Measurements from ENCODE around the gene METTL22. TPM values are rescaled to one million over a fixed set of nuclear protein-coding genes. Genes with fewer than 3 reads are reported as not detected.

The METTL22 gene
- total RNA-seq, 1 donor from 2014 or later, result 42.3 TPM

GRCh38 chr16:8595783-8596182, 25.7 kb upstream of the METTL22 start:
- Mint-ChIP-seq H3K36me3 (no peaks in the 10 kb centered on the region), H3K4me3 (no peak overlapping the region), H3K9me3 (peaks cover 5% of the 10 kb centered on the region), H3K27ac (no peak overlapping the region), H3K4me1 (ENCODE audit: unreplicated experiment) (no peaks in the 10 kb centered on the region), H3K27me3 (peaks cover 26% of the 10 kb centered on the region)
- no peak for DNase-seq (ENCODE audit: extremely low spot score, unreplicated experiment)
- TF ChIP-seq CTCF (conservative IDR thresholded peaks at IDR 0.05), result no peak

DNA sequence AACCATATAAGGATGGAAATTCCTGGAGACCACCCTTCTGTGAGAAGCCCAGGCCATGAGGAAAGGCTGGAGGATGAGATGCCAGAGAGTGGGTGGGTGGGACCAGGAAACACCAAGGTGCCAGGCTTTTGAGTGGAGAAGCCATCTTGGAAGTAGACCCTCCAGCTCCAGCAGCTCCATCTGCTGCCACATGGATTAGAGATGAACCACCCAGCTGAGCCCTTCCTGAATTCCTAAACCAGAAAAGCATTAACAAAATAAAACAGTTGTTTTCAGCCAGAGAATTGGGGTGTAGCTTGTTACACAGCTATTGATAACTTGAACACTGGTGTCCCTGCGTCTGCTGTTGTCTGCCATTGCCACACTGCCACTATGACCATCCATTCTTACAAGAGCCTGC, 24.9 kb upstream of the METTL22 start:
- H3K4me1 Mint-ChIP-seq (ENCODE audit: unreplicated experiment), result no peaks in the 10 kb centered on the region
- no peak for TF ChIP-seq CTCF (conservative IDR thresholded peaks at IDR 0.05)
- H3K4me3 Mint-ChIP-seq, result no peak overlapping the region
- no peak overlapping the region for H3K27ac Mint-ChIP-seq
- DNase-seq (ENCODE audit: extremely low spot score, unreplicated experiment), result no peak
- H3K27me3 Mint-ChIP-seq, result peaks cover 32% of the 10 kb centered on the region
- H3K36me3 Mint-ChIP-seq, result no peaks in the 10 kb centered on the region
- peaks cover 5% of the 10 kb centered on the region for H3K9me3 Mint-ChIP-seq

DNA sequence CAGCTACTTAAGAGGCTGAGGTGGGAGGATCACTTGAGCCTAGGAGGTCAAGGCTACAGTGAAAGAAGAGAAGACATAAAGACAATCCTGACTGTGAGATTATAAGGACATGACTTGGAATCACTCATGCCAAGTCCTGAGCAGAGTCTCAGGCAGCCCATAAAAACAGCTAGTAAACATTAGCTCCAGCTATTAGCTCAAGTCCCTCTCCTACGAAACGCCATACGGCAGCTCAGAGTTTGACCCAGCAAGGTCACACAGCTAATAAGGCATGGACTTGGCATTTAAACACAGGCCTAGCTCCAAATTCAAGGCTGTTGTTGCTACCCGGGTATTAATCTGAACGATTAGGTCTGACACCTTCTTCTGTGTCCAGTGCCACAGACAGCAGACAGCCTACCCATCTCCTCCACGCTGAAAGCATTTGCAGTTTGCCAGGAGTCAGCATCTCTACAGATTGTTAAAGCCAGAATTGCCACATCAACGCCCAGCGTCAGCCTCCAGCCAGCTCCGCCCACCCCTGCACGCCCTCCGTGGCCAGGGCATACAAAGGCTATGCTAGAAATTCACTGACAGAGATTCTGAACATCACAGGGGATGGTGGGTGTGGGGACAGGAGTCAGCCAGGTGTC, 21.2 kb upstream of the METTL22 start:
- Mint-ChIP-seq H3K4me3 (no peak overlapping the region), H3K4me1 (ENCODE audit: unreplicated experiment) (no peaks in the 10 kb centered on the region), H3K36me3 (no peaks in the 10 kb centered on the region), H3K27me3 (peaks cover 34% of the 10 kb centered on the region), H3K27ac (no peak overlapping the region), H3K9me3 (peaks cover 5% of the 10 kb centered on the region)
- no peak for DNase-seq (ENCODE audit: extremely low spot score, unreplicated experiment)
- no peak for TF ChIP-seq CTCF (conservative IDR thresholded peaks at IDR 0.05)

DNA sequence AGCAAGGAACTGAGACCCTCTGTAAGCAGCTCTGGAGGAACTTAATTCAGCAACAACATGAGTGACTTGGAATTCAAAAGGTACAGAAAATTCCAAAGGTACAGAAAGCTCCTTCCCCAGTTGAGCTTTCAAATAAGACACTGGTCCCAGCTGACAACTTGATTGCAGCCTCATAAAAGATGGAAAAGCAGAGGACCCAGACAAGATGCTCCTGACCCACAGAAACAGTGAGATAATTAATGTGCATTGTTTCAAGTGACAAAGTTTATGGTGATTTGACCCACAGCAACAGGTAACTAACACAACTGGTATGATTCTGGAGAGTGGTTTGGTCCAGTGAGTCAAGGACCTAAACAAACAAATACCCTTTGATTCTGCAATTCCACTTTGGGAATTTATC, 15.9 kb upstream of the METTL22 start:
- no peaks in the 10 kb centered on the region for H3K9me3 Mint-ChIP-seq
- H3K4me3 Mint-ChIP-seq, result no peak overlapping the region
- no peak for TF ChIP-seq CTCF (conservative IDR thresholded peaks at IDR 0.05)
- no peak overlapping the region for H3K27ac Mint-ChIP-seq
- no peak for DNase-seq (ENCODE audit: extremely low spot score, unreplicated experiment)
- no peaks in the 10 kb centered on the region for H3K36me3 Mint-ChIP-seq
- peaks cover 46% of the 10 kb centered on the region for H3K27me3 Mint-ChIP-seq
- H3K4me1 Mint-ChIP-seq (ENCODE audit: unreplicated experiment), result no peaks in the 10 kb centered on the region

- H3K4me1 Mint-ChIP-seq (ENCODE audit: unreplicated experiment), result no peaks in the 10 kb centered on the region
- H3K4me3 Mint-ChIP-seq, result no peak overlapping the region
- no peak for TF ChIP-seq CTCF (conservative IDR thresholded peaks at IDR 0.05)
- no peak overlapping the region for H3K27ac Mint-ChIP-seq
- peaks cover 51% of the 10 kb centered on the region for H3K27me3 Mint-ChIP-seq
- no peaks in the 10 kb centered on the region for H3K36me3 Mint-ChIP-seq
- DNase-seq (ENCODE audit: extremely low spot score, unreplicated experiment), result no peak
- no peaks in the 10 kb centered on the region for H3K9me3 Mint-ChIP-seq
Observed at GRCh38 chr16:8607214-8607613, 14.3 kb upstream of the METTL22 start.

DNA sequence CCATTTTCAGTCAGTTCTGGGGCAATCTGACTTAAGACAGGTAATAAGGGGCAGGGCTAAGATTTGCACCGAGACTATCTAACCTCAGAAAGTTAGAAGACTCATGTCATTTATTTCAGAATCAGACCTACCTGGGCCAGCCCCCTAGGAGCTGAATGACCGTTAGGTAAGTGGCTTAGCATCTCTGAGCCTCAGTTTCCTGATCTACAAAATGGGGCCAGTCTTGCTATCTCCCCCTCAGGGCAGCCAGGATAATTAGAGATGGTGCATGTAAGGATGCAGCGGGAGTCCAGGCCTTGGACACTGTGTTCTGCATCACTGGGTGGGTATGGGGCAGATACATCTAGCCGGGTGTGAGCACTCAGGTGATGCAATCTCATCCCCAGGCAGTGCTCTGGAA, 10.4 kb upstream of the METTL22 start:
- TF ChIP-seq CTCF (conservative IDR thresholded peaks at IDR 0.05), result no peak
- DNase-seq (ENCODE audit: extremely low spot score, unreplicated experiment), result no peak
- Mint-ChIP-seq H3K36me3 (no peaks in the 10 kb centered on the region), H3K4me1 (ENCODE audit: unreplicated experiment) (no peaks in the 10 kb centered on the region), H3K27ac (no peak overlapping the region), H3K4me3 (no peak overlapping the region), H3K9me3 (no peaks in the 10 kb centered on the region), H3K27me3 (peaks cover 55% of the 10 kb centered on the region)
